HEK293 (cell line): Measurements from ENCODE around the gene ANO6.
A peak's percentile ranks its signal among the peaks of the same experiment; 100 is the strongest.

Experiments
- CTCF ChIA-PET: fragments of 350-600 bp; formaldehyde crosslinking; extraction: SDS; loops from one replicate; lab custom pipeline; 2021; ENCODE audit warnings: antibody characterized with exemption; lab: Yijun Ruan, JAX
- POLR2A ChIA-PET: fragments of 300-600 bp; formaldehyde crosslinking; extraction: SDS; loops from one replicate; lab custom pipeline; 2020; ENCODE audit warnings: antibody characterized with exemption, inconsistent platforms; lab: Yijun Ruan, JAX
- H3K27ac ChIP-seq: fragments of 200-500 bp; sonication (Bioruptor generic); 2 replicates; pipeline ENCODE4 v1.5.1; 2014; ENCODE audit warnings: low read depth, low read length, control low read depth, inconsistent platforms; ENCODE audit errors: extremely low read depth
- H3K36me3 ChIP-seq, 2 experiments: fragments of 200-500 bp in 1 of 2; sonication (Bioruptor generic) in 1 of 2; 1 replicate in 1 of 2; 2 replicates in 1 of 2; pipeline ENCODE4 v1.5.1; 2014 to 2017; ENCODE audit warnings: inconsistent platforms in 2 of 2, low read length in 2 of 2; ENCODE audit not compliant: control insufficient read depth in 2 of 2, insufficient read depth in 1 of 2
- H3K4me1 ChIP-seq: fragments of 200-500 bp; sonication (Bioruptor generic); 2 replicates; pipeline ENCODE4 v1.5.1; 2014; ENCODE audit warnings: mild to moderate bottlenecking, low read length, inconsistent platforms; ENCODE audit not compliant: control insufficient read depth, insufficient read depth
- H3K4me3 ChIP-seq: 2 replicates; pipeline ENCODE4 v1.5.1; 2011; ENCODE audit warnings: low read depth, mild to moderate bottlenecking, control low read depth, low read length, moderate library complexity
- H3K9me3 ChIP-seq: fragments of 200-500 bp; sonication (Bioruptor generic); 2 replicates; pipeline ENCODE4 v1.5.1; 2014; ENCODE audit warnings: low read depth, low read length, inconsistent platforms; ENCODE audit not compliant: control insufficient read depth, insufficient read depth
- BCL11B ChIP-seq: fragments of 450-650 bp; formaldehyde crosslinking; IDR thresholded peaks from 2 replicates; pipeline ENCODE4 v1.5.1; 2016; ENCODE audit warnings: low read depth, missing biosample characterization, missing genetic modification characterization
- HOXA7 ChIP-seq: sonication (generic); formaldehyde crosslinking; IDR thresholded peaks from 2 replicates; pipeline ENCODE4 v1.8.1; 2022; ENCODE audit warnings: missing genetic modification reagents, borderline replicate concordance
- INSM2 ChIP-seq: fragments of 450-650 bp; formaldehyde crosslinking; IDR thresholded peaks from 2 replicates; pipeline ENCODE4 v1.5.1; 2016; ENCODE audit warnings: missing biosample characterization, missing genetic modification characterization
- KLF1 ChIP-seq: fragments of 450-650 bp; formaldehyde crosslinking; IDR thresholded peaks from 2 replicates; pipeline ENCODE4 v1.5.1; 2016; ENCODE audit warnings: missing biosample characterization, missing genetic modification characterization
- KLF9 ChIP-seq: fragments of 450-650 bp; formaldehyde crosslinking; IDR thresholded peaks from 2 replicates; pipeline ENCODE4 v1.5.1; 2016; ENCODE audit warnings: missing biosample characterization, missing genetic modification characterization, low read depth
- MEIS1 ChIP-seq: sonication (generic); formaldehyde crosslinking; IDR thresholded peaks from 2 replicates; pipeline ENCODE4 v1.8.1; 2022; ENCODE audit warnings: missing genetic modification reagents, mild to moderate bottlenecking, borderline replicate concordance
- PRDM1 ChIP-seq: fragments of 450-650 bp; formaldehyde crosslinking; IDR thresholded peaks from 2 replicates; pipeline ENCODE4; 2016; ENCODE audit warnings: missing biosample characterization, missing genetic modification characterization
- PRDM4 ChIP-seq: fragments of 450-650 bp; formaldehyde crosslinking; IDR thresholded peaks from 2 replicates; pipeline ENCODE4 v1.5.1; 2017; ENCODE audit warnings: missing biosample characterization, missing genetic modification characterization
- SP3 ChIP-seq: fragments of 450-650 bp; formaldehyde crosslinking; IDR thresholded peaks from 2 replicates; pipeline ENCODE4 v1.5.1; 2016; ENCODE audit warnings: missing biosample characterization, missing genetic modification characterization
- ZBTB20 ChIP-seq: fragments of 450-650 bp; formaldehyde crosslinking; IDR thresholded peaks from 2 replicates; pipeline ENCODE4 v1.5.1; 2016; ENCODE audit warnings: missing biosample characterization, missing genetic modification characterization
- ZBTB21 ChIP-seq: fragments of 450-650 bp; formaldehyde crosslinking; IDR thresholded peaks from 2 replicates; pipeline ENCODE4 v1.5.1; 2017; ENCODE audit warnings: missing biosample characterization, missing genetic modification characterization
- ZBTB8A ChIP-seq: fragments of 450-650 bp; formaldehyde crosslinking; IDR thresholded peaks from 2 replicates; pipeline ENCODE4 v1.5.1; 2016; ENCODE audit warnings: missing biosample characterization, missing genetic modification characterization
- ZNF26 ChIP-seq: fragments of 450-650 bp; formaldehyde crosslinking; IDR thresholded peaks from 2 replicates; pipeline ENCODE4 v1.5.1; 2016; ENCODE audit warnings: missing biosample characterization, missing genetic modification characterization
- ZNF266 ChIP-seq: fragments of 450-650 bp; formaldehyde crosslinking; IDR thresholded peaks from 2 replicates; pipeline ENCODE4 v1.5.1; 2016; ENCODE audit warnings: missing biosample characterization, missing genetic modification characterization, low read depth
- ZNF302 ChIP-seq: fragments of 450-650 bp; formaldehyde crosslinking; IDR thresholded peaks from 2 replicates; pipeline ENCODE4 v1.5.1; 2016; ENCODE audit warnings: missing biosample characterization, missing genetic modification characterization, low read depth
- ZNF600 ChIP-seq: fragments of 450-650 bp; formaldehyde crosslinking; IDR thresholded peaks from 2 replicates; pipeline ENCODE4 v1.5.1; 2016; ENCODE audit warnings: missing biosample characterization, missing genetic modification characterization
- ZNF645 ChIP-seq: fragments of 450-650 bp; formaldehyde crosslinking; IDR thresholded peaks from 2 replicates; pipeline ENCODE4; 2016; ENCODE audit warnings: missing biosample characterization, missing genetic modification characterization
- ZNF660 ChIP-seq: fragments of 450-650 bp; IDR thresholded peaks from 2 replicates; pipeline ENCODE4 v1.5.1; 2018; ENCODE audit warnings: missing biosample characterization, mild to moderate bottlenecking, missing genetic modification characterization
- ZNF704 ChIP-seq: fragments of 450-650 bp; formaldehyde crosslinking; IDR thresholded peaks from 2 replicates; pipeline ENCODE4 v1.5.1; 2016; ENCODE audit warnings: missing biosample characterization, missing genetic modification characterization
- ZNF747 ChIP-seq: fragments of 450-650 bp; formaldehyde crosslinking; IDR thresholded peaks from 2 replicates; pipeline ENCODE4 v1.5.1; 2016; ENCODE audit warnings: missing biosample characterization, missing genetic modification characterization
- ZSCAN4 ChIP-seq: fragments of 450-650 bp; formaldehyde crosslinking; IDR thresholded peaks from 2 replicates; pipeline ENCODE4 v1.5.1; 2017; ENCODE audit warnings: missing biosample characterization, missing genetic modification characterization

Gene ANO6

GRCh38 chr12:45305907-45306306 is 90.0 kb downstream of the ANO6 start:
- Histone ChIP-seq H3K4me1 (no peaks in the 10 kb centered on the region; the same call in 1 of the 2 replicates), H3K9me3 (no peaks in the 10 kb centered on the region), H3K4me3 (no peak overlapping the region), H3K27ac (no peak overlapping the region), H3K36me3 (peaks cover 0 to 3% of the 10 kb centered on the region in 2 experiments; a peak in 1 of 3 replicates)
- CTCF ChIA-PET = interaction anchor here (0.5 kb wide), 1 partner anchor 183 kb away, joined by 3 read pairs; no protein-coding TSS in a partner anchor
- no peak for TF ChIP-seq ZNF26 (tag by site-specific recombination)
- TF ChIP-seq KLF1 (tag by site-specific recombination) = no peak
- TF ChIP-seq ZNF645 (tag by site-specific recombination) = no peak
- TF ChIP-seq ZNF704 (tag by site-specific recombination) = no peak
- TF ChIP-seq ZNF747 (tag by site-specific recombination) = no peak
- TF ChIP-seq PRDM4 = no peak
- TF ChIP-seq ZNF600 (tag by site-specific recombination) = no peak
- no peak for TF ChIP-seq ZBTB21 (tag by site-specific recombination)
- TF ChIP-seq BCL11B = no peak
- no peak for TF ChIP-seq ZBTB8A (tag by site-specific recombination)
- TF ChIP-seq ZNF302 (tag by site-specific recombination) = no peak
- TF ChIP-seq MEIS1 (CRISPR knock-in tag) = no peak
- POLR2A ChIA-PET = no interaction called here

GRCh38 chr12:45309836-45310626 is 94.1 kb downstream of the ANO6 start:
- POLR2A ChIA-PET = no interaction called here

More at GRCh38 chr12:45309836-45310626, 94.1 kb downstream of the ANO6 start:
- CTCF ChIA-PET = interaction anchor here (0.6 kb wide), 1 partner anchor 14 kb away, joined by 3 read pairs; no protein-coding TSS in a partner anchor
- H3K4me3 ChIP-seq = no peak overlapping the region
- no peak overlapping the region for H3K27ac ChIP-seq
- H3K4me1 ChIP-seq = no peaks in the 10 kb centered on the region; the same call in 1 of the 2 replicates
- H3K9me3 ChIP-seq = no peaks in the 10 kb centered on the region
- TF ChIP-seq SP3 = no peak
- TF ChIP-seq PRDM1 = 0 out of 2 replicates have a peak, but pooled peaks have one; percentile 33
- TF ChIP-seq INSM2 (tag by site-specific recombination) = no peak
- no peak for TF ChIP-seq ZNF266 (tag by site-specific recombination)
- no peak for TF ChIP-seq KLF9
- no peak for TF ChIP-seq ZSCAN4
- TF ChIP-seq ZBTB20 (tag by site-specific recombination) = no peak
- TF ChIP-seq ZNF660 (tag by site-specific recombination) = no peak
- TF ChIP-seq HOXA7 = no peak
- H3K36me3 ChIP-seq = no peaks in the 10 kb centered on the region
